GM19397 (cell line): ENCODE measurements around the gene NUDT2.

Experiments used
- ATAC-seq: cut with Tn5 transposase; IDR thresholded peaks from one replicate; pipeline ENCODE4 v1.9.1; 2021; ENCODE audit warnings: mild to moderate bottlenecking, moderate library complexity; ENCODE audit not compliant: unreplicated experiment

The NUDT2 gene

DNA sequence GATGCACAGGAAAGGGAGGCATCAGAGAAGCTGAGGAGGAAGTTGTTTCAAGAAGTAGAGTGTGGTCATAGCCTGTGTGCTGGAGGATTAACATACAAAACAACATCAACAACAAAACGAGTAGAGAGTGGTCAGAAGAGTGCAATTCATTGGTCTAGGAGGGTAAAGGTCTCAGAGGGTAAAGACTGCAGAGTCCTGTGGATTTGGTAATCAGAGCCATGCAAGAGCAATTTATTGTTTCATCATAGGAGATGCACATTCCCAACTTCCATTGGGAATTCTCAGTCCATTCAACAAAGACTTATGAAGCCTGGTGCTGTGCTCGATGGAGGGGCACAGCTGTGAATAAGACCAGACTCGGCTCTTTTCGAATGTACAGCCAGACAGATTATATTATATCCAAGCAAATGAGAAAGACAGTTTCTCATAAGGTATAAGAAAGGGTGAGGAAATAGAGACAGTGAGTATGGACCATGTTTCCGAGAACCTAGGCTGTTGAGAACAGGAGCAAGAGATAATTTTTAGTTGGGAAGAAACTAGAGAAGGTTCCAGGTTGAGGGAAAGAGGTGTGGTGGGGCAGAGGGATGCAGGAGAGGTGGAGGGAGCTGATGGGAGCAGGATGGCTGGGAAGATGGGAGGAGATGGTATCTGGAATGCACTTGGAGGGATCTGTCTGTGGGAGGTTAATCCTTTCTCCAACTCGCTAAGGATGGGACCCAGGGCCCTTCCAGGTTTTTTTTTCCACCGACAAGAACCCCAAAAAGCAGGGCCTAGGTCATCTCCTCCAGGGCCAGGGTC, 55.2 kb downstream of the NUDT2 start:
- ATAC-seq: no peak

DNA sequence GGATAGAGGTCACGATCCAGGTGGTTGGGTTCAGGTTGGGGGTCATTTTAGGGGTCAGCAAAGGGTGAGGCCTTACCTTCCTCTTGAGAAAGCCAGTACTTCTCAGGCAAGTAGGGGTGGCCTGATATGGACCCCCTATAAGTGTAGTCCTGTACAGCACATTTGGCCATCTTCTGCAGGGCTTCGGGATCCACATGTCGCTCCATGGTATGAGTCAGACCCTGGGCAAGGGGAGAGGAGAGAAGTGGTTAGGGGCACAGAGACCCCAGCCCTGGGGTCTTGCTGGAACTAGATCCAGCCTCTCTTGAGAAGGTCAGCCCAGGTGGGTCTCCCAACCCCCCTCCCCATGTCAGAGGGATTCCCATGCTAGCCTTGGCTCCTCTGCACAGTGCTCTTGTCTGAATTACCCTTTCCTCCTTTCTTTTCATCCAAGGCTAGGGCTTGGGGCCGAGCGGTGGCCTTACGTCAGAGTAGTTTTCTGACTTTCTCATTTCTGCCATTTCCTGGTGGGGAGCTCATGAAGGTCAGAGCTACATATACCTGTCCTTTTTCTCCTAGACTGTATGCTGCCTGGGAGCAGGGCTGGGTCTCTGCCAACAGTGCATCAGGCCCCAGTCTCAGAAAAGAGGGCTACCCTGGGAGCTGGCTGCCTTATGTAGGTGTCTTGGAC, 56.3 kb downstream of the NUDT2 start:
- ATAC-seq: no peak

DNA sequence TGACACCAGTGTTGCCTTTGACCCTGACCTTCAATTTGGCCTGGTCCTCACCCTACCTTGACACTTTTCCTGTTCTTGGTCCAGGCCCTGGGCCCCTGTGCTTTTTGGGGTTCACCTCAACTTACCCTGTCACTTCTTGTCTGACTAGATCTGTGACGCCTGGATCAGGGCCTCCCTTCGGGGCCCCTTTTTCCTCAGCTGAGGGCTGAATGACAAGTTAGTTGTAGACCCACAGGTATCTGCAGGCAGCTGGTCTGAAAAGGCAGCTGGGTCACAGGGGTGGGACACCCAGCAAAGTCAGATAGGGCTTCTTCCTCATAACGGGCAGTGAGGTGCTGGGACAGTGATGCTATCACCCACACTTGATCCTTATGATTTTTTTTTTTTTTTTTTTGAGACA, 57.3 kb downstream of the NUDT2 start:
- ATAC-seq: no peak

DNA sequence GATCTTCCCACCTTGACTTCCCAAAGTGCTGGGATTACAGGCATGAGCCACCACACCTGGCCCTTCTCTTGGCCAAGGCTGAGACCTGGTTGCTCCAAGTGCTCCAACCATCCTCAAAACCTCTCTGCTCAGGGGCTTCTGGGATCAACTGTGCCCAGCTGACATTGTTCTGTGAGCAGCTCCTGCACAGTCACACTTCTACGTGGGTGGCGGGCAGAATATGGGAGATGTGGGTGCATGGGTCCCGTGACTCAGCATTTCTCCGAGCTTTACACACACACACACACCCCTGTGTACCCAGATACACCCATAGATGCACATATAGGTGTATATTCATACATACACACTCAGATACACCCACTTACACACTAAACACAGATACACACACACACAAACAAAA, 57.9 kb downstream of the NUDT2 start:
- no peak for ATAC-seq

DNA sequence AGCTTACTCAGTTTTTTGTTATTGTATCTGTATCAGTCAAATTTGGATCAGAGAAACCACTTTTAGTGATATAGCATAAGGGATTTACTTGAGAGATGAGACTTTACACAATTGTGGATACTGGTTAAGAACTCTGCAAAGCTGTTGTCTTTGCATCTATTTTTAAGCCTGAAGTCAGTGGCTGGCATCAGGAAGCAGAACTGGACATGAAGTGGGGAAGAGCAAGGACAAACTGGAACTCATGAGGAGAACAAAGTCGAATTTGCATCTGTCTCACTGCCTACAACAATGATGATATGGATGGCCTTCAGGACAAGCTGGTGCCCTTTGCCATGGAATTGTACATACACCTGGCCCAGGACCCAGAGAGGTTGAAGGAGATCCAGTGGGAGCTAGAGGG, 63.1 kb downstream of the NUDT2 start:
- ATAC-seq: no peak
